Lung microvascular endothelial cell (primary cell): ENCODE data around the gene CNOT4. TPM values are rescaled to one million over a fixed set of nuclear protein-coding genes. Genes with fewer than 3 reads are reported as not detected.
"Not testable (repeated sequence)": the region's sequence is repeated elsewhere in the genome, so short reads cannot be mapped to it uniquely, and the experiment has no call there.

ENCODE experiments used
- DNase-seq, 2 donors: peaks; one replicate each; pipeline versions ENCODE4 v3.0.0 to v3.0.0-alpha.2; 2010; ENCODE audit warnings: low read depth in 2 of 2
- total RNA-seq: library from RNA; depleted of rRNA; stranded (reverse); fragments of >200 nt; gene quantifications from 2 replicates; pipeline ENCODE4 v1.2.1, GENCODE V29; 2014

CNOT4 gene
- total RNA-seq, 1 donor from 2014 or later, result 9.3 TPM

- no peak for DNase-seq
These were observed 181.4 kb downstream of the CNOT4 start for GRCh38 chr7:135328526-135328925.

GRCh38 chr7:135328053-135328452 is 181.8 kb downstream of the CNOT4 start:
- no peak for DNase-seq

DNA sequence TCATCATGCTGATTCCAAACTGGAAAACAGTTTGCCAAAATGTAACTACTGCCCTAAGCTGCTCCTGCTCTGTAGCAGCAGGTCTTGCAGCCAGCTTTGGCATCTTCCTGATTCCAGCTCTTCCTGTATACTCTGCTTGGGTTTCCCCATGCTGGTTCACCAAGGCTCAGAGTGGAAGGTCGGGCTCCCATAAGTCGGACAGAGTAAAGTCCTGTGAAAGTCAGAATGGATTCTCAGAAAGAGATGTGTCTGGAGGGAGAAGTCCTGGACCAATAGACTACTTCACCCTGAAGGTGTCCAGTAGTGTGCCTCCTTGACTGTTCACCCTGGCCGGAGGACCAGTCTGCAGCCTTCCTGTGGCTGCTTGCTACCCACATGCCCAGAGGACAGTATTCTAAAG is 182.4 kb downstream of the CNOT4 start:
- no peak for DNase-seq

GRCh38 chr7:135326636-135327280 is 183.1 kb downstream of the CNOT4 start:
- peak in 1 of 2 donors; percentile 21 for DNase-seq

DNA sequence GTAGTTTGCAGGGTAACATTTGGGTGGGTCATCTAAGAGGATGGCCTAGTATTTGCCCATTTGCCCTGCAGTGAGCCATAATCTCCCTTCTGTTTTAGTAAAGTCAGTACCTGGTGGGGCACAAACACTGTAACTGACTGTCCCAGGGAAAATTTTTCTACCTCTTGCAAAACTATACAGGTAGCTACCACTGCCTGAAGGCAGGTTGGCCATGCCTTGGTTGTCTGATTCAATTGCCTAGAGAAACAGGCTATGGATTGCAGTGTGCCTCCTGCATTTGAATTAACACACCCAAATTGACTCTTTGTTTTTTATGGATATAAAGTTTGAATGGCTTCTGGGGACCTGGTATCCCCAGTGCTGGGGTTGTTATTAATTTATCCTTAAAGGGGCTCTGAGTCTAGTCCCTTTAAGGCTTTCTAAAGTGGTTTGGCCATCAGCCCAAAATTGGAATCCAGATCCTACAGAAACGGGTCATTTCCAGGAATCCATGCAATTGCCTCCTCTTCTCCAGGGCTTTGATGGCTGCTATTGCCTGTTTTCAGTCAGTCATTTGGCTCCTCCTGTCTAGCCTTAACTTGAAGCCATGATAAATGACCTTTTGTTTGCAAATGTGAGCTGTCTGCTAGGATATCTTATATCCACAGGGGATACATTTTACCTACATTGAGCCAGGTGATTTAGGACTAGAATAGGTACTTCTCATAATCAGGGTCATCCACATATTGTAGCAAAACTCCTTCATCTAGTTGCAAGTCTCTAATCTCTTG is 187.1 kb downstream of the CNOT4 start:
- DNase-seq, result no peak

DNA sequence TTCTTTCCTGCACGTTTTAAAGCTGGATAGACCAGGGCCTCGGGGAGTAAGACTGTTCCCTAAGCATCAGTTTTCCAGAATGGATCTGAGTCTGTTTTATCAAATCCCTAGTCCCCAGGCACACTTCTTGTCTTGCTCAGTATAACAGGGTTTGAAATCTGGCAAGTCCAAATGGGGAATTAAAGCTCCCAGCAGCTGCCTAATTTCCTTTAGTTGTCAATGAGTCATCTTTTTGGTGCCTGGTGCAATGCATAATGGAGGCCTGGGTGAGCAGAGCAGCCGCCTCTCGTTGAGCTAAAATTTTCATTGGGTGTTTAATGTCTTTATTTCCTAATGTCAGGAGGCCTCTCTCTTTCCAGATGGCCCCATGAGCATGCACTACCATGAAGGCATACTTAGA is 188.3 kb downstream of the CNOT4 start:
- DNase-seq, result peak; percentile 29 to 68

GRCh38 chr7:135320953-135321352 is 188.9 kb downstream of the CNOT4 start:
- not testable (repeated sequence) for DNase-seq

GRCh38 chr7:135320268-135320667 is 189.6 kb downstream of the CNOT4 start:
- peak; percentile 95 to 97 for DNase-seq

DNA sequence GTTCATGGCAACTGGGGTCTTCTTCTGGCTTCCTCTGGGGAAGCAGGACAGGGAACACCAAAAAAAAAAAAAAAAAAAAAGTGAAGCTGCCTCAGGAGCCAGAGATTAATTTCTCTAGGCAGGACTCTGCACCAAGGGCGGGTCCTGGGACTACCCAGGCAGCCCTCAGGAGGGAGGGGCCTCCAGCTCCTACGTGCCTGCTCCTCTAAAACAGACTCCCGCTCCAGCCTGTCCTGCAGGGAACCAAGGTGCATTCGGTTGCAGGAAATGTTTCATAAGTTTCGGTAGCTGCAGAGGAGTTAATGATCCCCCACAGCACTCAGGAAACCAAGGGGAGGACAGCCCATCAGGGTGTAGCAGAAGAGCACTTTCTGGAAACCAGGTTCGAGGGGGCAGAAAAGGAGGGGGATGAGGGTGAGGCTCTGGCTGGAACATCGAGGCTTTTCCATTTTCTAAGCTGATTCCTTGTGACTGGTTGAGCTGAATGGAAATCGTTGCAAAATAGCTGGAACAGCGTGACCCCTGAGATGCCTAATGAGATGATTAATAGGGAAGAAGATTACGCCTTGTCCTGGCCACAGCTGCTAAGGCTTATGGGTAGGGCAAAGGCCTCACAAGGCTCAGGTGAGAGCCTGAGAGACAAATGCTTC is 192.1 kb downstream of the CNOT4 start:
- no peak for DNase-seq

GRCh38 chr7:135316648-135317313 is 193.1 kb downstream of the CNOT4 start:
- no peak for DNase-seq

DNA sequence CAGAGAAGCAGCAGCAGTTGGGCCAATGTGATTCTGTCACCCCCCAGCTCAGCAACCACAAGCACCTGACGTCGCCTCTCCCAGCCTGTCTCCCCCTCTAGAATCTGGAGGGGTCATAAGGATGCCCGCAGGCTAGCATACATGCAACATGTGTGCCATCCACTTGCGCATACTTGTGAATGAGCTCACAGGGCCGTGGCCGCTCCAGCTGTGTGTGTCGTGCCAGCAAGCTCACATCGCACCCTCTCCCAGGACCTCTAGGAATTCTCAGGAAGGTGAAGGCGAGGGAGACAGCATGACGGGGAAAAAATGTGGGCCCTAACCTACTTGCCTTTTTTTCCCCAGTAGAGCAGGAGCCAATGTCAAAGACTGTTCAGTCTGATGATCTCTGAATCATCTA is 195.9 kb downstream of the CNOT4 start:
- DNase-seq, result no peak

Other genes starting within 250 kb of the CNOT4 start
- gene NUP205, start 47.8 kb upstream of the CNOT4 start, total RNA-seq, result 27.8 and 31.2 TPM in 2 replicates
- gene STMP1, start 152.4 kb upstream of the CNOT4 start, total RNA-seq, result 4.6 and 5.4 TPM in 2 replicates
- not detected in 2 replicates for gene SLC13A4, start 218.1 kb upstream of the CNOT4 start, total RNA-seq
- gene FAM180A, start 238.7 kb upstream of the CNOT4 start, total RNA-seq, result not detected in 2 replicates